ENCODE data around the gene ZBTB34. TPM values are rescaled to one million over a fixed set of nuclear protein-coding genes. Genes with fewer than 3 reads are reported as not detected.

Gene ZBTB34
- total and polyA plus RNA-seq, 2 of the 4 experiments (the other 2 are of a cell fraction), result 2.7 to 3.1 TPM

- TF ChIP-seq CHD1 (IDR thresholded peaks at IDR 0.05; ENCODE audit: low read depth, low read length), result no peak
These were observed 25.8 kb downstream of the ZBTB34 start (continued) for GRCh38 chr9:126886034-126886822.

- Histone ChIP-seq H2BK20ac (ENCODE audit: low read depth, low read length) (no peak overlapping the region), H3K9me1 (ENCODE audit: insufficient read depth, low read length) (peaks cover 7% of the 10 kb centered on the region), H3K56ac (ENCODE audit: extremely low read depth, insufficient read depth, low read length) (no peak overlapping the region), H2BK120ac (ENCODE audit: low read depth, low read length) (no peak overlapping the region), H4K8ac (ENCODE audit: low read depth in 2 of 2, low read length in 2 of 2) (no peak overlapping the region), H3K4ac (ENCODE audit: low read depth, low read length) (no peak overlapping the region), H2AK9ac (replicated peaks; ENCODE audit: low read depth, low read length, poor library complexity) (no peak overlapping the region), H3K14ac (replicated peaks; ENCODE audit: low read depth, low read length) (no peak overlapping the region), H3K36me3 (ENCODE audit: control insufficient read depth, insufficient read depth, low read length) (peaks cover 11% of the 10 kb centered on the region; the same call in 1 of the 2 replicates), H2AK5ac (ENCODE audit: low read depth, low read length) (no peak overlapping the region), H3K9ac (ENCODE audit: low read depth, low read length) (no peak overlapping the region), H4K20me1 (ENCODE audit: insufficient read depth, low read length) (peaks cover 28% of the 10 kb centered on the region), H4K91ac (ENCODE audit: insufficient read depth, low read depth, low read length) (no peak overlapping the region), H3K4me1 (ENCODE audit: control insufficient read depth, insufficient read depth, low read length) (peaks cover 3% of the 10 kb centered on the region), H3K27me3 (ENCODE audit: control insufficient read depth, insufficient read depth, low read length) (no peaks in the 10 kb centered on the region), H2BK15ac (ENCODE audit: low read depth, low read length) (no peak overlapping the region), H3K18ac (ENCODE audit: low read depth, low read length) (no peak overlapping the region), H3K9me3 (ENCODE audit: control insufficient read depth, insufficient read depth, low read length) (no peaks in the 10 kb centered on the region), H4K5ac (ENCODE audit: low read depth, low read length) (no peak overlapping the region), H2AFZ (replicated peaks; ENCODE audit: low read length, poor library complexity) (no peak overlapping the region), H2BK5ac (ENCODE audit: low read depth, low read length, poor library complexity, severe bottlenecking) (no peak overlapping the region), H3K4me3 (ENCODE audit: insufficient read depth, low read depth, low read length) (no peak overlapping the region), H3K27ac (ENCODE audit: insufficient read depth, low read length) (no peak overlapping the region), H3K23ac (ENCODE audit: low read depth, low read length) (no peak overlapping the region), H3K4me2 (ENCODE audit: low read depth, low read length) (no peak overlapping the region), H3K79me1 (ENCODE audit: low read depth in 1 of 2, low read length in 2 of 2) (peaks cover 13 to 33% of the 10 kb centered on the region in 2 experiments)
- no TSS peak for BruUV-seq (replicated peaks)
- ChIA-PET POLR2A (ENCODE audit: unreplicated experiment) (no interaction called here), CTCF (interaction anchor here (0.6 kb wide), 1 partner anchor 17 kb away, joined by 3 read pairs; no protein-coding TSS in a partner anchor)
- dilution Hi-C loops (cut with HindIII; ENCODE audit: low sequenced_read_pairs, unreplicated experiment) (no loop called here), in situ Hi-C loops (cut with MboI; ENCODE audit: low sequenced_read_pairs) (no loop called here), intact Hi-C loops (cut with micrococcal nuclease) (no loop called here)
- DNase-seq (no peak), ATAC-seq (ENCODE audit: low read depth) (no peak)
- 93% methylated on average over 9 of the region's 10 CpGs; no CpG with 5 or more reads in 1 of the 2 experiments for WGBS, 2 experiments (ENCODE audit: extremely low coverage in 2 of 2, insufficient read length in 1 of 2)
- no peak for TF ChIP-seq BHLHE40 (IDR thresholded peaks at IDR 0.05; ENCODE audit: low read depth, low read length)
- no peak for TF ChIP-seq CHD1 (IDR thresholded peaks at IDR 0.05; ENCODE audit: low read depth, low read length)
- no peak for TF ChIP-seq RFX5 (IDR thresholded peaks at IDR 0.05; ENCODE audit: low read depth, low read length)
These were observed 26.5 kb downstream of the ZBTB34 start for GRCh38 chr9:126886897-126887296.
